ENCODE data around the gene GMPR. TPM values are rescaled to one million over a fixed set of nuclear protein-coding genes. Genes with fewer than 3 reads are reported as not detected.

GMPR gene
- total and polyA plus RNA-seq, 10 of the 15 experiments (the other 5 are each of a cell fraction or from before 2014, with no cell fraction given), result 0.15 to 1.8 (median 0.49) TPM; not detected in 1

- TF ChIP-seq ZBTB4 (CRISPR knock-in tag; IDR thresholded peaks at IDR 0.05), result no peak
- no peak for TF ChIP-seq RFX5 (IDR thresholded peaks at IDR 0.05; ENCODE audit: low read depth, low read length)
- TF ChIP-seq ZBTB33 (IDR thresholded peaks at IDR 0.05), result no peak
- no peak for TF ChIP-seq PBX3 (IDR thresholded peaks at IDR 0.05; ENCODE audit: insufficient replicate concordance, low read depth, low read length)
- TF ChIP-seq ASH2L (IDR thresholded peaks at IDR 0.05; ENCODE audit: borderline replicate concordance, low read depth), result no peak
- no peak for TF ChIP-seq MTA2 (IDR thresholded peaks at IDR 0.05; ENCODE audit: low read depth)
These were observed 54.0 kb downstream of the GMPR start (continued) for GRCh38 chr6:16292432-16292831.
